IMR-90 (cell line): ENCODE results near the gene DDX24. TPM values are rescaled to one million over a fixed set of nuclear protein-coding genes. Genes with fewer than 3 reads are reported as not detected.

Source experiments
- ATAC-seq: fragments of 200-7000 bp; cut with Tn5 transposase; 2 replicates; pipeline ENCODE4 v1.9.1; 2020; ENCODE audit warnings: low read depth, mild to moderate bottlenecking, moderate library complexity
- BruUV-seq: library from RNA; stranded (reverse); fragments of 400-500 nt; replicated peaks from 2 replicates; lab custom pipeline; 2021; lab: Mats Ljungman, UMichigan
- CTCF ChIA-PET: fragments of 300-600 bp; formaldehyde crosslinking; extraction: SDS; loops from one replicate; lab custom pipeline; 2021; ENCODE audit warnings: antibody characterized with exemption; lab: Yijun Ruan, JAX
- POLR2A ChIA-PET: fragments of 300-600 bp; sonication (Branson Sonifier 250); formaldehyde crosslinking; loops from one replicate; lab custom pipeline; 2022; ENCODE audit warnings: antibody characterized with exemption; ENCODE audit not compliant: unreplicated experiment; lab: Charles Lee
- DNase-seq: peaks from one replicate; pipeline ENCODE4 v3.0.0; 2013
- H2AFZ ChIP-seq: replicated peaks from 2 replicates; pipeline ENCODE3; 2013; ENCODE audit warnings: low read length, mild to moderate bottlenecking; ENCODE audit not compliant: poor library complexity
- H2AK5ac ChIP-seq: 2 replicates; pipeline ENCODE4 v1.6.1; 2013; ENCODE audit warnings: low read depth, low read length, inconsistent platforms
- H2AK9ac ChIP-seq: replicated peaks from 2 replicates; pipeline ENCODE3; 2013; ENCODE audit warnings: mild to moderate bottlenecking, low read depth, low read length, moderate library complexity; ENCODE audit not compliant: poor library complexity
- H2BK120ac ChIP-seq: 2 replicates; pipeline ENCODE4 v1.6.1; 2013; ENCODE audit warnings: low read depth, low read length, inconsistent platforms
- H2BK15ac ChIP-seq: 3 replicates; pipeline ENCODE4 v1.6.1; 2013; ENCODE audit warnings: low read depth, low read length, inconsistent platforms
- H2BK20ac ChIP-seq: 2 replicates; pipeline ENCODE4 v1.6.1; 2013; ENCODE audit warnings: low read depth, mild to moderate bottlenecking, inconsistent platforms, low read length, moderate library complexity
- H2BK5ac ChIP-seq: 2 replicates; pipeline ENCODE4 v1.6.1; 2013; ENCODE audit warnings: mild to moderate bottlenecking, low read depth, low read length, inconsistent platforms; ENCODE audit not compliant: poor library complexity, severe bottlenecking
- H3K14ac ChIP-seq: replicated peaks from 2 replicates; pipeline ENCODE4 v1.6.1; 2013; ENCODE audit warnings: low read depth, low read length, inconsistent platforms
- H3K18ac ChIP-seq: 2 replicates; pipeline ENCODE4 v1.6.1; 2013; ENCODE audit warnings: low read depth, low read length, control low read depth
- H3K23ac ChIP-seq: 2 replicates; pipeline ENCODE4 v1.6.1; 2013; ENCODE audit warnings: low read depth, low read length, inconsistent platforms
- H3K27ac ChIP-seq: 2 replicates; pipeline ENCODE4 v1.5.1; 2013; ENCODE audit warnings: mild to moderate bottlenecking, control low read depth, low read length; ENCODE audit not compliant: insufficient read depth
- H3K27me3 ChIP-seq: 2 replicates; pipeline ENCODE4 v1.6.1; 2013; ENCODE audit warnings: low read length; ENCODE audit not compliant: control insufficient read depth, insufficient read depth
- H3K36me3 ChIP-seq: 2 replicates; pipeline ENCODE4 v1.6.1; 2013; ENCODE audit warnings: low read length, mixed read lengths; ENCODE audit not compliant: control insufficient read depth, insufficient read depth
- H3K4ac ChIP-seq: 2 replicates; pipeline ENCODE4 v1.6.1; 2013; ENCODE audit warnings: low read depth, low read length, inconsistent platforms
- H3K4me1 ChIP-seq: 2 replicates; pipeline ENCODE4 v1.6.1; 2013; ENCODE audit warnings: low read length, mixed read lengths; ENCODE audit not compliant: control insufficient read depth, insufficient read depth
- H3K4me2 ChIP-seq: 2 replicates; pipeline ENCODE4 v1.6.1; 2013; ENCODE audit warnings: low read depth, mild to moderate bottlenecking, control low read depth, low read length, moderate library complexity
- H3K4me3 ChIP-seq: 2 replicates; pipeline ENCODE4 v1.5.1; 2013; ENCODE audit warnings: low read depth, mild to moderate bottlenecking, control low read depth, low read length, moderate library complexity; ENCODE audit not compliant: insufficient read depth
- H3K56ac ChIP-seq: 2 replicates; pipeline ENCODE4 v1.6.1; 2013; ENCODE audit warnings: low read length, inconsistent platforms; ENCODE audit not compliant: insufficient read depth; ENCODE audit errors: extremely low read depth
- H3K79me1 ChIP-seq, 2 experiments: 2 replicates each; pipeline ENCODE4 v1.6.1; 2013; ENCODE audit warnings: low read length in 2 of 2, inconsistent platforms in 1 of 2, low read depth in 1 of 2
- H3K9ac ChIP-seq: 2 replicates; pipeline ENCODE4 v1.6.1; 2013; ENCODE audit warnings: low read depth, low read length, control low read depth
- H3K9me1 ChIP-seq: 2 replicates; pipeline ENCODE4 v1.6.1; 2013; ENCODE audit warnings: low read length, inconsistent platforms; ENCODE audit not compliant: insufficient read depth
- H3K9me3 ChIP-seq: 2 replicates; pipeline ENCODE4 v1.6.1; 2013; ENCODE audit warnings: low read length; ENCODE audit not compliant: control insufficient read depth, insufficient read depth
- H4K20me1 ChIP-seq: 2 replicates; pipeline ENCODE4 v1.6.1; 2013; ENCODE audit warnings: low read length, inconsistent platforms; ENCODE audit not compliant: insufficient read depth
- H4K5ac ChIP-seq: 2 replicates; pipeline ENCODE4 v1.6.1; 2013; ENCODE audit warnings: mild to moderate bottlenecking, low read depth, low read length, control low read depth
- H4K8ac ChIP-seq, 2 experiments: 2 replicates each; pipeline ENCODE4 v1.6.1; 2013; ENCODE audit warnings: low read depth in 2 of 2, low read length in 2 of 2, control low read depth in 1 of 2, inconsistent platforms in 1 of 2
- H4K91ac ChIP-seq: 2 replicates; pipeline ENCODE4 v1.6.1; 2013; ENCODE audit warnings: low read depth, low read length, inconsistent platforms; ENCODE audit not compliant: insufficient read depth
- BHLHE40 ChIP-seq: fragments of 150-350 bp; IDR thresholded peaks from 2 replicates; pipeline ENCODE4 v1.6.1; 2016; ENCODE audit warnings: mild to moderate bottlenecking, low read depth, low read length
- CEBPB ChIP-seq: IDR thresholded peaks from 2 replicates; pipeline ENCODE4 v1.6.1; 2012; ENCODE audit warnings: low read depth, low read length, improper control_type of control experiment
- CHD1 ChIP-seq: IDR thresholded peaks from 2 replicates; pipeline ENCODE4 v1.6.1; 2012; ENCODE audit warnings: low read depth, low read length, improper control_type of control experiment
- CTCF ChIP-seq: conservative IDR thresholded peaks from 2 replicates; pipeline ENCODE4 v1.5.1; 2012; ENCODE audit warnings: mild to moderate bottlenecking, low read depth, low read length, improper control_type of control experiment
- ELK1 ChIP-seq: fragments of 150-350 bp; IDR thresholded peaks from 2 replicates; pipeline ENCODE4 v1.6.1; 2016; ENCODE audit warnings: low read depth, mild to moderate bottlenecking, low read length, moderate library complexity, borderline replicate concordance
- FOS ChIP-seq: fragments of 150-350 bp; IDR thresholded peaks from 2 replicates; pipeline ENCODE4 v1.6.1; 2016; ENCODE audit warnings: low read depth, low read length
- MAFK ChIP-seq: IDR thresholded peaks from 2 replicates; pipeline ENCODE4 v1.6.1; 2012; ENCODE audit warnings: low read depth, low read length, improper control_type of control experiment
- MXI1 ChIP-seq: IDR thresholded peaks from 2 replicates; pipeline ENCODE4 v1.6.1; 2012; ENCODE audit warnings: low read depth, mild to moderate bottlenecking, low read length, moderate library complexity, borderline replicate concordance
- NFE2L2 ChIP-seq: fragments of 150-350 bp; IDR thresholded peaks from 2 replicates; pipeline ENCODE4 v1.6.1; 2016; ENCODE audit warnings: low read depth, mild to moderate bottlenecking, low read length
- POLR2A ChIP-seq: IDR thresholded peaks from 2 replicates; pipeline ENCODE4 v1.6.1; 2012; ENCODE audit warnings: mild to moderate bottlenecking, low read depth, low read length
- RAD21 ChIP-seq: IDR thresholded peaks from 2 replicates; pipeline ENCODE4 v1.6.1; 2012; ENCODE audit warnings: low read length, improper control_type of control experiment
- RCOR1 ChIP-seq: IDR thresholded peaks from 2 replicates; pipeline ENCODE4 v1.6.1; 2012; ENCODE audit warnings: mild to moderate bottlenecking, low read length, improper control_type of control experiment; ENCODE audit not compliant: insufficient replicate concordance
- RFX5 ChIP-seq: IDR thresholded peaks from 2 replicates; pipeline ENCODE4 v1.8.0; 2012; ENCODE audit warnings: low read depth, mild to moderate bottlenecking, low read length, moderate library complexity
- SMC3 ChIP-seq: fragments of 150-350 bp; IDR thresholded peaks from 2 replicates; pipeline ENCODE4 v1.6.1; 2016; ENCODE audit warnings: low read depth, mild to moderate bottlenecking, antibody characterized with exemption, low read length, moderate library complexity
- USF2 ChIP-seq: fragments of 150-350 bp; IDR thresholded peaks from 2 replicates; pipeline ENCODE4 v1.6.1; 2017; ENCODE audit warnings: mild to moderate bottlenecking, antibody characterized with exemption, low read length, low read depth
- WGBS, 2 experiments: methylation state at CpG; one replicate each; pipeline versions ENCODE4 v1.1.5 to v1.1.7; 2013; ENCODE audit warnings: missing lambda C conversion rate in 2 of 2; ENCODE audit not compliant: insufficient read length in 1 of 2; ENCODE audit errors: extremely low coverage in 2 of 2; 5-methylcytosine and 5-hydroxymethylcytosine counted together
- dilution Hi-C: fragments of 300-500 bp; cut with HindIII; formaldehyde crosslinking; loops from one replicate; pipeline ENCODE4 v1.14.3; 2018; ENCODE audit warnings: low sequenced_read_pairs; ENCODE audit not compliant: unreplicated experiment
- in situ Hi-C: fragments of 300-500 bp; cut with MboI; formaldehyde crosslinking; loops from 3 replicates; pipeline ENCODE4 v1.14.3; 2019; ENCODE audit warnings: low sequenced_read_pairs, inconsistent platforms, mixed read lengths
- intact Hi-C: fragments of 100-400 bp; cut with micrococcal nuclease; formaldehyde crosslinking; loops from 2 replicates; pipeline ENCODE4 v1.10.0; 2022
- polyA plus RNA-seq, 3 experiments: library from polyadenylated mRNA; depleted of rRNA; stranded (reverse); fragments of >200 nt; gene quantifications; 2 replicates each; pipeline ENCODE4 v1.2.3, GENCODE V29; 2012; ENCODE audit warnings: low replicate concordance in 1 of 3
- total RNA-seq: library from RNA; depleted of rRNA; stranded (reverse); fragments of >200 nt; gene quantifications from 2 replicates; pipeline ENCODE4 v1.2.3, GENCODE V29; 2012

The DDX24 gene
- total and polyA plus RNA-seq, 2 of the 4 experiments (the other 2 are of a cell fraction): 134 to 155 TPM

- CTCF ChIA-PET: interaction anchor here (1.0 kb wide), 1 partner anchor 84 kb away, joined by 3 read pairs; no protein-coding TSS in a partner anchor
- H4K8ac ChIP-seq: no peak overlapping the region
- no peak overlapping the region for H2AK5ac ChIP-seq
- peaks cover 70% of the 10 kb centered on the region for H3K36me3 ChIP-seq
- DNase-seq: no peak
- H4K91ac ChIP-seq: no peak overlapping the region
- H3K27me3 ChIP-seq: no peaks in the 10 kb centered on the region
- no peak for ATAC-seq
- H3K9me1 ChIP-seq: no peaks in the 10 kb centered on the region
- TF ChIP-seq RFX5: no peak
- no peak for TF ChIP-seq FOS
- no peak for TF ChIP-seq POLR2A
- no peak for TF ChIP-seq CTCF
- no peak for TF ChIP-seq NFE2L2
- TF ChIP-seq RAD21: no peak
- no peak for TF ChIP-seq CHD1
- no peak for TF ChIP-seq USF2
- TF ChIP-seq RCOR1: no peak
- TF ChIP-seq BHLHE40: no peak
- TF ChIP-seq SMC3: no peak
- no peak for TF ChIP-seq CEBPB
- no peak for TF ChIP-seq ELK1
- no peak for TF ChIP-seq MXI1
- TF ChIP-seq MAFK: no peak
- WGBS, 2 experiments: 100% methylated on average over 1 of the region's 3 CpGs; no CpG with 5 or more reads in 1 of the 2 experiments
- no peak overlapping the region for H3K9ac ChIP-seq
- H3K18ac ChIP-seq: no peak overlapping the region
- H2AK9ac ChIP-seq: no peak overlapping the region
- H2BK20ac ChIP-seq: no peak overlapping the region
- H2BK15ac ChIP-seq: no peak overlapping the region
- H3K4me2 ChIP-seq: no peak overlapping the region
- H2BK120ac ChIP-seq: no peak overlapping the region
- no peaks in the 10 kb centered on the region for H3K9me3 ChIP-seq
- intact Hi-C loops: no loop called here
- H4K20me1 ChIP-seq: peaks cover 4% of the 10 kb centered on the region; the same call in 1 of the 2 replicates
- H3K56ac ChIP-seq: no peak overlapping the region
- BruUV-seq: no TSS peak
- H2BK5ac ChIP-seq: no peak overlapping the region
- no peak overlapping the region for H3K23ac ChIP-seq
- no peak overlapping the region for H3K27ac ChIP-seq
- dilution Hi-C loops: no loop called here
- H3K4me3 ChIP-seq: no peak overlapping the region
- H3K14ac ChIP-seq: no peak overlapping the region
- no peak overlapping the region for H3K4ac ChIP-seq
- 0 out of 2 replicates have a peak, but pooled peaks cover 2% of the 10 kb centered on the region for H3K4me1 ChIP-seq
- no peak overlapping the region for H2AFZ ChIP-seq
- in situ Hi-C loops: no loop called here
- H4K5ac ChIP-seq: no peak overlapping the region
- POLR2A ChIA-PET: no interaction called here
- peaks cover 0 to 18% of the 10 kb centered on the region in 2 experiments; a peak in 2 of 4 replicates for H3K79me1 ChIP-seq
These were observed 33.4 kb downstream of the DDX24 start for GRCh38 chr14:94047581-94047980.
